GM12875 (cell line): ENCODE results near the gene FASLG.

Experiments used
- H3K4me3 ChIP-seq: one replicate; pipeline ENCODE4 v1.5.1; 2011; ENCODE audit warnings: low read depth, low read length, control low read depth
- CTCF ChIP-seq: IDR thresholded peaks from 2 replicates; pipeline ENCODE4 v1.5.1; 2011; ENCODE audit warnings: low read depth, mild to moderate bottlenecking, control low read depth, inconsistent platforms, low read length, moderate library complexity, borderline replicate concordance; ENCODE audit not compliant: insufficient read depth

The FASLG gene

GRCh38 chr1:172699111-172699510 is 40.2 kb downstream of the FASLG start:
- H3K4me3 ChIP-seq = no peak overlapping the region
- TF ChIP-seq CTCF = no peak

- H3K4me3 ChIP-seq = no peak overlapping the region
- no peak for TF ChIP-seq CTCF
Measured at GRCh38 chr1:172699695-172700227, 40.9 kb downstream of the FASLG start.

- H3K4me3 ChIP-seq = no peak overlapping the region
- no peak for TF ChIP-seq CTCF
Measured at GRCh38 chr1:172700556-172700955, 41.7 kb downstream of the FASLG start.

GRCh38 chr1:172704001-172704400 is 45.1 kb downstream of the FASLG start:
- no peak for TF ChIP-seq CTCF
- no peak overlapping the region for H3K4me3 ChIP-seq

GRCh38 chr1:172704420-172705210 is 45.7 kb downstream of the FASLG start:
- H3K4me3 ChIP-seq = no peak overlapping the region
- TF ChIP-seq CTCF = no peak

GRCh38 chr1:172708452-172708851 is 49.5 kb downstream of the FASLG start:
- no peak overlapping the region for H3K4me3 ChIP-seq
- no peak for TF ChIP-seq CTCF

- TF ChIP-seq CTCF = no peak
- no peak overlapping the region for H3K4me3 ChIP-seq
Measured at GRCh38 chr1:172711558-172711957, 52.7 kb downstream of the FASLG start.
